Stomach (tissue), 9 donors: ENCODE data around the gene TLR8. TPM values are rescaled to one million over a fixed set of nuclear protein-coding genes. Genes with fewer than 3 reads are reported as not detected.
"Not testable (repeated sequence)": the region's sequence is repeated elsewhere in the genome, so short reads cannot be mapped to it uniquely, and the experiment has no call there.

ENCODE experiments used
- DNase-seq, 2 donors: peaks; one replicate each; pipeline versions ENCODE4 v3.0.0 to v3.0.0-alpha.2; 2013 to 2019
- H3K27ac ChIP-seq, 5 donors: fragments of 200-600 bp in 4 of 5; sonication (generic) in 4 of 5; one replicate each; pipeline ENCODE4 v1.5.1; 2013 to 2019; ENCODE audit warnings: mild to moderate bottlenecking in 1 of 5, moderate library complexity in 1 of 5
- H3K27me3 ChIP-seq, 3 donors: fragments of 200-600 bp; sonication (generic); one replicate each; pipeline ENCODE4 v1.5.1; 2017 to 2019; ENCODE audit warnings: mixed run types in 1 of 3
- H3K36me3 ChIP-seq, 4 donors: fragments of 200-600 bp; sonication (generic); 1 replicate in 3 of 4; 2 replicates in 1 of 4; pipeline ENCODE4 v1.5.1; 2016 to 2019
- H3K4me1 ChIP-seq, 4 donors: fragments of 200-600 bp; sonication (generic); one replicate each; pipeline ENCODE4 v1.5.1; 2016 to 2019
- H3K4me3 ChIP-seq, 4 donors: fragments of 200-600 bp; sonication (generic) in 3 of 4; one replicate each; pipeline ENCODE4 v1.5.1; 2016 to 2019; ENCODE audit warnings: mild to moderate bottlenecking in 1 of 4
- H3K9me3 ChIP-seq, 4 donors: fragments of 200-600 bp; sonication (generic); one replicate each; pipeline ENCODE4 v1.5.1; 2016 to 2019
- CTCF ChIP-seq, 7 experiments: fragments of 450-650 bp in 4 of 7; fragments of 200-600 bp in 3 of 7; sonication (generic) in 3 of 7; IDR thresholded peaks; one replicate each; pipeline ENCODE4 v1.5.1; 2016 to 2019; ENCODE audit warnings: antibody characterized with exemption in 7 of 7, control low read depth in 2 of 7, mild to moderate bottlenecking in 1 of 7
- EP300 ChIP-seq: sonication (generic); formaldehyde crosslinking; IDR thresholded peaks from one replicate; pipeline ENCODE4 v1.6.1; 2017; ENCODE audit warnings: antibody characterized with exemption
- POLR2A ChIP-seq, 4 donors: fragments of 450-650 bp; IDR thresholded peaks; one replicate each; pipeline ENCODE4 v1.6.1; 2016; ENCODE audit warnings: antibody characterized with exemption in 4 of 4, control low read depth in 2 of 4, mild to moderate bottlenecking in 1 of 4, moderate library complexity in 1 of 4
- POLR2AphosphoS5 ChIP-seq, 3 donors: sonication (generic); formaldehyde crosslinking; IDR thresholded peaks; one replicate each; pipeline ENCODE4 v1.6.1; 2016; ENCODE audit warnings: antibody characterized with exemption in 3 of 3
- WGBS, 5 donors: extraction: QIAGEN DNeasy Blood & Tissue Kit in 3 of 5; methylation state at CpG; one replicate each; pipeline versions ENCODE4 v1.1.5 to v1.1.7; 2013 to 2018; 5-methylcytosine and 5-hydroxymethylcytosine counted together
- intact Hi-C: fragments of 100-400 bp; cut with DNase I; formaldehyde crosslinking; loops from one replicate; pipeline ENCODE4 v1.15.1; 2023; ENCODE audit warnings: low total_unique reads
- polyA plus RNA-seq, 3 donors: library from polyadenylated mRNA; stranded (reverse); fragments of 200-250 nt; gene quantifications; one replicate each; pipeline ENCODE4 v1.2.3, GENCODE V29; 2013
- total RNA-seq, 5 donors: library from RNA; depleted of rRNA; stranded (reverse); fragments of >200 nt; gene quantifications; one replicate each; pipeline versions ENCODE4 v1.1.0 to v1.2.3, GENCODE V29; 2014 to 2016
- donor health status: healthy with polysubstance abuse.
- donor health status: Bipolar disorder and iron deficiency.
- donor health status: healthy.

Gene TLR8
- total and polyA plus RNA-seq, 8 donors: 0.13 to 4.0 (median 1.5) TPM; not detected in 3

GRCh38 chrX:12934850-12935249 is 28.4 kb downstream of the TLR8 start:
- Histone ChIP-seq H3K4me1 (no peaks in the 10 kb centered on the region), H3K9me3 (peaks cover 0 to 4% (median 0%) of the 10 kb centered on the region in 4 donors), H3K4me3 (no peak overlapping the region), H3K27me3 (no peaks in the 10 kb centered on the region), H3K27ac (no peak overlapping the region), H3K36me3 (no peaks in the 10 kb centered on the region)
- 28 to 81% (median 62%) methylated on average over 5 of the region's 5 CpGs for WGBS, 5 donors
- intact Hi-C loops: no loop called here
- no peak for TF ChIP-seq POLR2AphosphoS5 (IDR thresholded peaks at IDR 0.05)
- TF ChIP-seq EP300: no peak
- no peak for TF ChIP-seq CTCF (IDR thresholded peaks at IDR 0.05)
- no peak for TF ChIP-seq POLR2A (IDR thresholded peaks at IDR 0.05)
- DNase-seq: no peak

- intact Hi-C loops: no loop called here
- WGBS, 5 donors: 89 to 100% (median 100%) methylated on average over 1 of the region's 1 CpG
Observed at GRCh38 chrX:12936947-12937346, 30.5 kb downstream of the TLR8 start.

GRCh38 chrX:12940471-12940870 is 34.1 kb downstream of the TLR8 start:
- 85 to 97% (median 91%) methylated on average over 6 to 9 of the region's 9 CpGs for WGBS, 5 donors
- not testable (repeated sequence) for H3K9me3 ChIP-seq

More at GRCh38 chrX:12936947-12937346, 30.5 kb downstream of the TLR8 start:
- TF ChIP-seq POLR2A (IDR thresholded peaks at IDR 0.05) (no peak), POLR2AphosphoS5 (IDR thresholded peaks at IDR 0.05) (no peak), CTCF (IDR thresholded peaks at IDR 0.05) (no peak), EP300 (no peak)
- Histone ChIP-seq H3K4me1 (no peaks in the 10 kb centered on the region), H3K9me3 (peaks cover 0 to 4% (median 0%) of the 10 kb centered on the region in 4 donors), H3K36me3 (no peaks in the 10 kb centered on the region), H3K4me3 (no peak overlapping the region), H3K27ac (no peak overlapping the region), H3K27me3 (no peaks in the 10 kb centered on the region)
- no peak for DNase-seq

GRCh38 chrX:12943592-12943991 is 37.2 kb downstream of the TLR8 start:
- H3K4me3 ChIP-seq, H3K9me3 ChIP-seq, H3K27me3 ChIP-seq, H3K27ac ChIP-seq, H3K36me3 ChIP-seq, DNase-seq, intact Hi-C loops: not testable (repeated sequence)
- H3K4me1 ChIP-seq: peaks cover 6 to 23% (median 16%) of the 10 kb centered on the region in 4 donors
- 75 to 100% (median 85%) methylated on average over 3 to 6 of the region's 6 CpGs for WGBS, 5 donors

More at GRCh38 chrX:12940471-12940870, 34.1 kb downstream of the TLR8 start:
- H3K4me1 ChIP-seq, DNase-seq, H3K36me3 ChIP-seq, H3K4me3 ChIP-seq, H3K27me3 ChIP-seq, H3K27ac ChIP-seq, intact Hi-C loops: not testable (repeated sequence)

GRCh38 chrX:12944452-12944851 is 38.0 kb downstream of the TLR8 start:
- DNase-seq, H3K9me3 ChIP-seq, H3K27me3 ChIP-seq, H3K27ac ChIP-seq, intact Hi-C loops, H3K36me3 ChIP-seq, H3K4me3 ChIP-seq: not testable (repeated sequence)
- peaks cover 6 to 32% (median 17%) of the 10 kb centered on the region in 4 donors for H3K4me1 ChIP-seq
- 79 to 100% (median 84%) methylated on average over 1 to 4 of the region's 4 CpGs for WGBS, 5 donors

GRCh38 chrX:12945494-12945893 is 39.1 kb downstream of the TLR8 start:
- Histone ChIP-seq H3K27ac (no peak overlapping the region), H3K27me3 (no peaks in the 10 kb centered on the region), H3K4me3 (no peak overlapping the region), H3K36me3 (no peaks in the 10 kb centered on the region), H3K4me1 (peaks cover 6 to 37% (median 26%) of the 10 kb centered on the region in 4 donors), H3K9me3 (no peaks in the 10 kb centered on the region)
- DNase-seq: no peak
- intact Hi-C loops: no loop called here
- TF ChIP-seq CTCF (IDR thresholded peaks at IDR 0.05) (no peak), POLR2A (IDR thresholded peaks at IDR 0.05) (no peak), POLR2AphosphoS5 (IDR thresholded peaks at IDR 0.05) (no peak), EP300 (no peak)
- 79 to 91% (median 90%) methylated on average over 4 of the region's 4 CpGs for WGBS, 5 donors
